ENCODE data around the gene PARN. TPM values are rescaled to one million over a fixed set of nuclear protein-coding genes. Genes with fewer than 3 reads are reported as not detected.

Gene PARN
- total and polyA plus RNA-seq, 2 experiments from 2014 or later = 35.0 to 35.4 TPM

DNA sequence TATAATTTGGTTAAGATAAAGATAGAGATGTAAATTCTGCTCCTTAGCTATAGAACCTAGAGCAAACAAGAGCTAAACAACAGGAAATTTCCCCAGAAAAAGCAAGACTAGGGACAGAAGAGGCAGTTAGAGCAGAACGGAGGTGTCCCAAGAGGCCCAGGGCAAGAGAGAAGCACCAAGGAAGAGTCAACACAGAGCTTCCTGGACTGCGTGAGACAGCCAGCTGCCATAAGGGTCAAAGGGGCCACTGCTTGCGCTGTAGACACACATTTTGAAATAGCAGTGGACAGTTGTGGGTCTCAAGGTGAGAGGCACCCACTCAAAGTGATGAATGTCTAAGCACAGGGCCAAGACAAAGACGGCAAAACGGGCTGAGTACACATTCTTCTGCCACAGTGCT is 156.6 kb downstream of the PARN start:
- Histone ChIP-seq H3K9me2 (ENCODE audit: insufficient read depth) (no peaks in the 10 kb centered on the region), H3K4me3 (no peak overlapping the region), H3K9ac (no peak overlapping the region), H3K27me3 (replicated peaks; ENCODE audit: insufficient read depth) (no peaks in the 10 kb centered on the region), H3K79me2 (ENCODE audit: insufficient read depth) (no peaks in the 10 kb centered on the region), H3K4me2 (ENCODE audit: unreplicated experiment) (no peak overlapping the region), H3K36me3 (ENCODE audit: low read depth) (no peaks in the 10 kb centered on the region), H3K9me3 (ENCODE audit: low read depth) (no peaks in the 10 kb centered on the region), H3K4me1 (ENCODE audit: insufficient read depth) (peaks cover 9% of the 10 kb centered on the region), H3K27ac (no peak overlapping the region), H4K20me1 (ENCODE audit: insufficient read depth) (no peaks in the 10 kb centered on the region), H2AFZ (no peak overlapping the region), H3F3A (ENCODE audit: insufficient read depth) (no peaks in the 10 kb centered on the region; the same call in 1 of the 2 replicates)
- no peak for DNase-seq
- in situ Hi-C loops (cut with MboI) = no loop called here
- 97 to 99% methylated on average over 5 of the region's 5 CpGs for WGBS, 2 experiments (ENCODE audit: low coverage in 1 of 2, low lambda C conversion rate in 2 of 2, missing lambda C conversion rate in 2 of 2)
- TF ChIP-seq EZH2 (IDR thresholded peaks at IDR 0.05; ENCODE audit: insufficient read depth, poor library complexity, severe bottlenecking) = no peak

DNA sequence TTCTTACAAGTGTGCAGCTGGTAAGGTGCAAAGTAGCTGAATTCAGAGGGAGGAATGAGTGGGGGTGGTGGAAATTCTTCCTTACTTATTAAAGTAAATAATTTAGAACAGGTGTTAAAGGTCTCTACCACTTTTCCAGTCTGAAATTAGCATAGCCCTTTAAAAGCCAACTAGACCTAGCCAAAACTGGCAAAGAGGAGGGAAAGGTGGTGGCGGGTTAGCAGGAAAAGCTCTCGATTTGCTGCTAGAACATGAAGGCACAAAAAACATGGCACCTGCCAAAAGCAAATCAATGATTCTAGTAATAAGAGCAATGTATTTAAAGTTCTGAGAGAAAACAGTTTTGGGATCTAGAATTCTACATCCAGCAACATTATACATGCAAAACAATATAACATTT is 157.7 kb downstream of the PARN start:
- no peak overlapping the region for H3K9ac ChIP-seq
- H3K4me3 ChIP-seq = no peak overlapping the region
- H3K4me2 ChIP-seq (ENCODE audit: unreplicated experiment) = no peak overlapping the region
- no peaks in the 10 kb centered on the region for H3K9me2 ChIP-seq (ENCODE audit: insufficient read depth)
- no peaks in the 10 kb centered on the region for H3K79me2 ChIP-seq (ENCODE audit: insufficient read depth)
- H3K27me3 ChIP-seq (replicated peaks; ENCODE audit: insufficient read depth) = no peaks in the 10 kb centered on the region
- no peak for TF ChIP-seq EZH2phosphoT487 (IDR thresholded peaks at IDR 0.05; ENCODE audit: insufficient read depth, low read depth)
- no peak for TF ChIP-seq EZH2 (IDR thresholded peaks at IDR 0.05; ENCODE audit: insufficient read depth, poor library complexity, severe bottlenecking)
- no peak overlapping the region for H3K27ac ChIP-seq
- no peaks in the 10 kb centered on the region for H3K9me3 ChIP-seq (ENCODE audit: low read depth)
- WGBS, 2 experiments (ENCODE audit: low coverage in 1 of 2, low lambda C conversion rate in 2 of 2, missing lambda C conversion rate in 2 of 2) = 96 to 100% methylated on average over 2 of the region's 2 CpGs
- in situ Hi-C loops (cut with MboI) = no loop called here
- no peaks in the 10 kb centered on the region; the same call in 1 of the 2 replicates for H3F3A ChIP-seq (ENCODE audit: insufficient read depth)
- peaks cover 9% of the 10 kb centered on the region for H3K4me1 ChIP-seq (ENCODE audit: insufficient read depth)
- no peaks in the 10 kb centered on the region for H4K20me1 ChIP-seq (ENCODE audit: insufficient read depth)
- no peak overlapping the region for H2AFZ ChIP-seq
- no peaks in the 10 kb centered on the region for H3K36me3 ChIP-seq (ENCODE audit: low read depth)
- DNase-seq = no peak

DNA sequence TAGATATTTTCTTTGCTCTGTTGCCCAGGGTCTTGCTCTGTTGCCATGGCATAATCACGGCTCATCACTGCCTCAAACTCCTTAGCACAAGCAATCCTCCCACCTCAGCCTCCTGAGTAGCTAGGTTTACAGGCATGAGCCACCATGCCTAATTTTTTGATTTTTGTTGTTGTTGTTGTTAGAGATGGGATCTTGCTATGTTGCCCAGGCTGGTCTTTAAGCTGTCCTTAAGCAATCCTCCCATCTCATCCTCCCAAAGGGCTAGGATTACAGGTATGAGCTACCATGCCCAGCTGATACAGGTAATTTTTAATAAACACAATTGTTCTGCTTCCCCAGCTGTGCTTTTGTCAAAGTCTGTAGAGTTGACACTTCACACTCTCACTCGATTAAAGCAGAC is 159.3 kb downstream of the PARN start:
- Histone ChIP-seq H4K20me1 (ENCODE audit: insufficient read depth) (no peaks in the 10 kb centered on the region), H3K9ac (no peak overlapping the region), H3F3A (ENCODE audit: insufficient read depth) (no peaks in the 10 kb centered on the region; the same call in 1 of the 2 replicates)

DNA sequence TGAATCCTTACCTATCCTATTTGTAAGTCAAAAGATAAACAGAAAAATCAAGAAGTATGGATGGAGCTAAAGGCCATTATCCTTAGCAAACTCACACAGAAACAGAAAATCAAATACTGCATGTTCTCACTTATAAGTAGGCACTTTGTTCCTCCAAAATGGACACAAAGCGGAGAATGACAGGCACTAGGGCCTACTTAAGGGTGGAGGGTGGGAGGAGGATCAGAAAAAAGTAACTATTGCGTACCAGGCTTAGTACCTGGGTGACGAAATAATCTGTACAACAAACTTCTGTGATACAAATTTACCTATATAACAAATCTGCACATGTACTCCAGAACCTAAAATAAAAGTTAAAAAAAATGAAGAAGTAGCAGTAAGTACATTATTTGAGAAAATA is 164.3 kb downstream of the PARN start:
- 98 to 100% methylated on average over 3 of the region's 3 CpGs for WGBS, 2 experiments (ENCODE audit: low coverage in 1 of 2, low lambda C conversion rate in 2 of 2, missing lambda C conversion rate in 2 of 2)
- no peaks in the 10 kb centered on the region for H3K9me3 ChIP-seq (ENCODE audit: low read depth)
- H3K27me3 ChIP-seq (replicated peaks; ENCODE audit: insufficient read depth) = no peaks in the 10 kb centered on the region
- H3K4me2 ChIP-seq (ENCODE audit: unreplicated experiment) = no peak overlapping the region
- no peak overlapping the region for H3K27ac ChIP-seq
- H3K9ac ChIP-seq = no peak overlapping the region
- H2AFZ ChIP-seq = no peak overlapping the region
- peaks cover 11% of the 10 kb centered on the region for H3K4me1 ChIP-seq (ENCODE audit: insufficient read depth)
- no peaks in the 10 kb centered on the region for H3K36me3 ChIP-seq (ENCODE audit: low read depth)
- H3K4me3 ChIP-seq = no peak overlapping the region
- H4K20me1 ChIP-seq (ENCODE audit: insufficient read depth) = no peaks in the 10 kb centered on the region
- H3F3A ChIP-seq (ENCODE audit: insufficient read depth) = peaks cover 9% of the 10 kb centered on the region; the same call in 1 of the 2 replicates
- in situ Hi-C loops (cut with MboI) = no loop called here
- no peaks in the 10 kb centered on the region for H3K79me2 ChIP-seq (ENCODE audit: insufficient read depth)
- H3K9me2 ChIP-seq (ENCODE audit: insufficient read depth) = no peaks in the 10 kb centered on the region
- DNase-seq = no peak
- TF ChIP-seq EZH2 (IDR thresholded peaks at IDR 0.05; ENCODE audit: insufficient read depth, poor library complexity, severe bottlenecking) = no peak
- no peak for TF ChIP-seq EZH2phosphoT487 (IDR thresholded peaks at IDR 0.05; ENCODE audit: insufficient read depth, low read depth)

More for the DNA sequence above, 159.3 kb downstream of the PARN start:
- H3K36me3 ChIP-seq (ENCODE audit: low read depth) = no peaks in the 10 kb centered on the region
- H3K4me2 ChIP-seq (ENCODE audit: unreplicated experiment) = no peak overlapping the region
- H3K27me3 ChIP-seq (replicated peaks; ENCODE audit: insufficient read depth) = no peaks in the 10 kb centered on the region
- H3K9me3 ChIP-seq (ENCODE audit: low read depth) = no peaks in the 10 kb centered on the region
- H3K27ac ChIP-seq = no peak overlapping the region
- H3K4me1 ChIP-seq (ENCODE audit: insufficient read depth) = peaks cover 8% of the 10 kb centered on the region
- TF ChIP-seq EZH2 (IDR thresholded peaks at IDR 0.05; ENCODE audit: insufficient read depth, poor library complexity, severe bottlenecking) = no peak
- TF ChIP-seq EZH2phosphoT487 (IDR thresholded peaks at IDR 0.05; ENCODE audit: insufficient read depth, low read depth) = no peak
- WGBS, 2 experiments (ENCODE audit: low coverage in 1 of 2, low lambda C conversion rate in 2 of 2, missing lambda C conversion rate in 2 of 2) = 95 to 98% methylated on average over 2 of the region's 2 CpGs
- no peak for DNase-seq
- no peaks in the 10 kb centered on the region for H3K79me2 ChIP-seq (ENCODE audit: insufficient read depth)
- no peaks in the 10 kb centered on the region for H3K9me2 ChIP-seq (ENCODE audit: insufficient read depth)
- H3K4me3 ChIP-seq = no peak overlapping the region
- in situ Hi-C loops (cut with MboI) = no loop called here
- no peak overlapping the region for H2AFZ ChIP-seq

DNA sequence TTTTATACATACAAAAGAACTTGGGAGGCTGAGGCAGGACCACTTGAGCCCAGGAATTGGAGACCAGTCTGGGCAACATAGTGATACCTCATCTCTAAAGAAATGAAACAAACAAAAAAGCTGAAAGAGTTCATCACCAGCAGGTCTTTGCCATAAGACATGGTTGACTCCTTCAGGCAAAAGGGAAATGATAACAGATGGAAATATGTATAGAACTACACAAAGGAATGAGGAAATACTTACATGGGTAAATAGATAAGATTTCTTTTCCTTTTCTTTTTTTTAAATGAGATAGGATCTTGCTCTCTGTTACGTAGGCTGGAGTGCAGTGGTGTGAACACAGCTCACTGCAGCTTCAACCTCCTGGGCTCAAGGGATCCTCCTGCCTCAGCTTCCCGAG is 165.3 kb downstream of the PARN start:
- Histone ChIP-seq H3K36me3 (ENCODE audit: low read depth) (no peaks in the 10 kb centered on the region), H3F3A (ENCODE audit: insufficient read depth) (peaks cover 9% of the 10 kb centered on the region; the same call in 1 of the 2 replicates), H3K9ac (no peak overlapping the region), H3K9me3 (ENCODE audit: low read depth) (no peaks in the 10 kb centered on the region), H3K4me3 (no peak overlapping the region), H3K4me1 (ENCODE audit: insufficient read depth) (peaks cover 11% of the 10 kb centered on the region), H3K27ac (no peak overlapping the region), H2AFZ (no peak overlapping the region), H3K79me2 (ENCODE audit: insufficient read depth) (no peaks in the 10 kb centered on the region), H3K9me2 (ENCODE audit: insufficient read depth) (no peaks in the 10 kb centered on the region), H4K20me1 (ENCODE audit: insufficient read depth) (no peaks in the 10 kb centered on the region), H3K4me2 (ENCODE audit: unreplicated experiment) (no peak overlapping the region), H3K27me3 (replicated peaks; ENCODE audit: insufficient read depth) (no peaks in the 10 kb centered on the region)
- DNase-seq = no peak
- in situ Hi-C loops (cut with MboI) = no loop called here
- WGBS, 2 experiments (ENCODE audit: low coverage in 1 of 2, low lambda C conversion rate in 2 of 2, missing lambda C conversion rate in 2 of 2) = 94 to 95% methylated on average over 2 of the region's 2 CpGs
- TF ChIP-seq EZH2 (IDR thresholded peaks at IDR 0.05; ENCODE audit: insufficient read depth, poor library complexity, severe bottlenecking) (no peak), EZH2phosphoT487 (IDR thresholded peaks at IDR 0.05; ENCODE audit: insufficient read depth, low read depth) (no peak)
